B cell (primary cell): ENCODE results near the gene PTRH2. TPM values are rescaled to one million over a fixed set of nuclear protein-coding genes. Genes with fewer than 3 reads are reported as not detected.

ENCODE experiments used
- ATAC-seq: fragments of 200-7000 bp; cut with Tn5 transposase; one replicate; pipeline ENCODE4 v1.10.0; 2021; ENCODE audit warnings: low read depth, mild to moderate bottlenecking, moderate number of reproducible peaks, moderate library complexity
- CTCF ChIA-PET: fragments of 350-600 bp; sonication (Branson Sonifier 250); formaldehyde crosslinking; loops from one replicate; lab custom pipeline; 2021; ENCODE audit warnings: antibody characterized with exemption, inconsistent platforms; lab: Charles Lee
- POLR2A ChIA-PET: fragments of 350-600 bp; sonication (Branson Sonifier 250); formaldehyde crosslinking; loops from one replicate; lab custom pipeline; 2021; ENCODE audit warnings: antibody characterized with exemption; lab: Charles Lee
- DNase-seq: peaks from one replicate; pipeline ENCODE4 v3.0.0; 2013
- H2AFZ ChIP-seq: 2 replicates; pipeline ENCODE4 v1.6.1; 2012; ENCODE audit warnings: mild to moderate bottlenecking, low read depth, low read length; ENCODE audit not compliant: insufficient read depth, poor library complexity, severe bottlenecking
- H3K27ac ChIP-seq, 2 donors: 1 replicate in 1 of 2; 2 replicates in 1 of 2; pipeline ENCODE4 v1.5.1; 2012 to 2013; ENCODE audit warnings: low read length in 2 of 2, mild to moderate bottlenecking in 2 of 2, moderate library complexity in 1 of 2
- H3K27me3 ChIP-seq, 4 experiments: fragments of 200-600 bp in 1 of 4; sonication (generic) in 1 of 4; replicated peaks in 1 of 4; 1 replicate in 2 of 4; 2 replicates in 2 of 4; pipeline versions ENCODE4 v1.6.1 to v1.7.0; 2013 to 2016; ENCODE audit warnings: low read length in 3 of 4, mild to moderate bottlenecking in 2 of 4, mixed read lengths in 1 of 4, moderate library complexity in 1 of 4; ENCODE audit not compliant: insufficient read depth in 4 of 4, control insufficient read depth in 3 of 4; ENCODE audit errors: control extremely low read depth in 1 of 4
- H3K36me3 ChIP-seq, 2 experiments: replicated peaks in 1 of 2; 1 replicate in 1 of 2; 2 replicates in 1 of 2; pipeline versions ENCODE4 v1.6.1 to v1.7.1; 2013; ENCODE audit warnings: low read length in 1 of 2; ENCODE audit not compliant: insufficient read depth in 2 of 2, control insufficient read depth in 1 of 2; ENCODE audit errors: control extremely low read depth in 1 of 2, extremely low read depth in 1 of 2
- H3K4me1 ChIP-seq, 2 donors: fragments of 200-600 bp in 1 of 2; sonication (generic) in 1 of 2; 1 replicate in 1 of 2; 2 replicates in 1 of 2; pipeline versions ENCODE4 v1.5.1 to v1.6.1; 2013 to 2017; ENCODE audit warnings: low read length in 2 of 2; ENCODE audit not compliant: control insufficient read depth in 2 of 2, insufficient read depth in 2 of 2
- H3K4me2 ChIP-seq: replicated peaks from 2 replicates; pipeline ENCODE3; 2012; ENCODE audit warnings: mild to moderate bottlenecking, low read depth, low read length; ENCODE audit not compliant: poor library complexity, severe bottlenecking
- H3K4me3 ChIP-seq, 5 experiments: fragments of 200-600 bp in 1 of 5; sonication (generic) in 1 of 5; 1 replicate in 3 of 5; 2 replicates in 2 of 5; pipeline versions ENCODE4 v1.5.1 to v1.7.0; 2011 to 2016; ENCODE audit warnings: low read length in 4 of 5, mild to moderate bottlenecking in 4 of 5, low read depth in 2 of 5, control low read depth in 1 of 5, moderate library complexity in 1 of 5; ENCODE audit not compliant: insufficient read depth in 1 of 5; ENCODE audit errors: control extremely low read depth in 1 of 5, extremely low read depth in 1 of 5
- H3K79me2 ChIP-seq: fragments of 200-600 bp; sonication (generic); one replicate; pipeline ENCODE4 v1.6.0; 2016; ENCODE audit warnings: low read length; ENCODE audit not compliant: control insufficient read depth, insufficient read depth
- H3K9ac ChIP-seq: fragments of 200-600 bp; sonication (generic); 2 replicates; pipeline ENCODE4 v1.6.1; 2017; ENCODE audit warnings: mild to moderate bottlenecking, low read length, moderate library complexity
- H3K9me3 ChIP-seq, 3 donors: one replicate each; pipeline versions ENCODE4 v1.6.1 to v1.7.1; 2013; ENCODE audit warnings: low read length in 2 of 3; ENCODE audit not compliant: control insufficient read depth in 2 of 3, insufficient read depth in 1 of 3; ENCODE audit errors: control extremely low read depth in 1 of 3
- H4K20me1 ChIP-seq: 2 replicates; pipeline ENCODE4 v1.6.0; 2012; ENCODE audit warnings: mild to moderate bottlenecking, low read length; ENCODE audit not compliant: insufficient read depth, control insufficient read depth, poor library complexity, severe bottlenecking
- H3K27ac Mint-ChIP-seq: one replicate; pipeline ENCODE4 v1.8.0; 2021; ENCODE audit warnings: mixed read lengths
- H3K27me3 Mint-ChIP-seq: one replicate; pipeline ENCODE4 v1.8.0; 2021; ENCODE audit warnings: mixed read lengths
- H3K4me1 Mint-ChIP-seq: one replicate; pipeline ENCODE4 v1.8.0; 2021; ENCODE audit warnings: mixed read lengths
- H3K4me3 Mint-ChIP-seq: one replicate; pipeline ENCODE4 v1.8.0; 2021; ENCODE audit warnings: mixed read lengths
- H3K9me3 Mint-ChIP-seq: one replicate; pipeline ENCODE4 v1.8.0; 2022; ENCODE audit warnings: mixed read lengths; ENCODE audit not compliant: insufficient read depth
- CTCF ChIP-seq: fragments of 200-600 bp; IDR thresholded peaks from one replicate; pipeline ENCODE4 v1.8.0; 2022; ENCODE audit warnings: antibody characterized with exemption, mild to moderate bottlenecking
- EZH2 ChIP-seq: IDR thresholded peaks from 2 replicates; pipeline ENCODE4 v1.6.1; 2012; ENCODE audit warnings: borderline replicate concordance, low read depth, mild to moderate bottlenecking, moderate library complexity, low read length; ENCODE audit not compliant: insufficient read depth, poor library complexity, severe bottlenecking
- WGBS: methylation state at CpG from one replicate; pipeline ENCODE4 v1.1.5; 2013; ENCODE audit warnings: missing lambda C conversion rate; ENCODE audit not compliant: insufficient coverage; 5-methylcytosine and 5-hydroxymethylcytosine counted together
- intact Hi-C: fragments of 100-400 bp; cut with micrococcal nuclease; formaldehyde crosslinking; loops from one replicate; pipeline ENCODE4 v1.10.0; 2022
- polyA plus RNA-seq: library from polyadenylated mRNA; depleted of rRNA; stranded (reverse); fragments of >200 nt; gene quantifications from 2 replicates; pipeline ENCODE4 v1.2.3, GENCODE V29; 2012
- total RNA-seq, 2 donors: library from RNA; stranded (reverse); fragments of 120-200 nt in 1 of 2; gene quantifications; 1 replicate in 1 of 2; 2 replicates in 1 of 2; pipeline versions ENCODE4 v1.2.3 to v1.2.4, GENCODE V29; 2013 to 2022

Gene PTRH2
- total and polyA plus RNA-seq, 2 donors (not counting 1 experiment from before 2014, with no cell fraction given): 7.1 to 22.7 TPM

GRCh38 chr17:59719526-59719925, 12.3 kb upstream of the PTRH2 start:
- Histone ChIP-seq H3K9ac (no peak overlapping the region), H3K27me3 (no peaks in the 10 kb centered on the region), H3K4me1 (no peaks in the 10 kb centered on the region), H3K36me3 (peaks cover 0 to 2% of the 10 kb centered on the region in 2 experiments), H3K4me2 (no peak overlapping the region), H4K20me1 (peaks cover 17% of the 10 kb centered on the region), H3K79me2 (peaks cover 93% of the 10 kb centered on the region), H3K27ac (no peak overlapping the region), H3K9me3 (no peaks in the 10 kb centered on the region), H2AFZ (no peak overlapping the region), H3K4me3 (no peak overlapping the region)
- no peak for TF ChIP-seq CTCF
- TF ChIP-seq EZH2: no peak
- Mint-ChIP-seq H3K27ac (no peak overlapping the region), H3K4me1 (peaks cover 8% of the 10 kb centered on the region), H3K4me3 (no peak overlapping the region), H3K9me3 (no peaks in the 10 kb centered on the region), H3K27me3 (no peaks in the 10 kb centered on the region)
- POLR2A ChIA-PET: no interaction called here
- CTCF ChIA-PET: no interaction called here
- ATAC-seq: no peak
- DNase-seq: no peak
- intact Hi-C loops: no loop called here

- Histone ChIP-seq H3K9ac (no peak overlapping the region), H3K27me3 (no peaks in the 10 kb centered on the region), H2AFZ (no peak overlapping the region), H3K27ac (no peak overlapping the region), H4K20me1 (peaks cover 8% of the 10 kb centered on the region), H3K9me3 (no peaks in the 10 kb centered on the region), H3K79me2 (peaks cover 89% of the 10 kb centered on the region), H3K4me2 (no peak overlapping the region), H3K4me3 (no peak overlapping the region), H3K36me3 (no peaks in the 10 kb centered on the region), H3K4me1 (no peaks in the 10 kb centered on the region)
- ChIA-PET POLR2A (no interaction called here), CTCF (no interaction called here)
- Mint-ChIP-seq H3K4me1 (peaks cover 16% of the 10 kb centered on the region), H3K27me3 (no peaks in the 10 kb centered on the region), H3K9me3 (no peaks in the 10 kb centered on the region), H3K4me3 (no peak overlapping the region), H3K27ac (no peak overlapping the region)
- TF ChIP-seq CTCF: no peak
- TF ChIP-seq EZH2: no peak
- DNase-seq: no peak
- intact Hi-C loops: no loop called here
- 100% methylated on average over 1 of the region's 2 CpGs for WGBS
- no peak for ATAC-seq
These were observed 9.2 kb upstream of the PTRH2 start for GRCh38 chr17:59716427-59716826.
